Activated T-helper 17 cell treated with anti-CD3 and anti-CD28 coated beads, Interleukin-2, amount 50 U/mL, for 72 hours (primary cell): Measurements from ENCODE around the gene NDUFAF4. TPM values are rescaled to one million over a fixed set of nuclear protein-coding genes. Genes with fewer than 3 reads are reported as not detected.
"Not testable (repeated sequence)": the region's sequence is repeated elsewhere in the genome, so short reads cannot be mapped to it uniquely, and the experiment has no call there.

Experiments
- ATAC-seq: fragments of 150-1000 bp; cut with Tn5 transposase; replicated peaks from 2 replicates; pipeline ENCODE4 v1.10.0; 2021; ENCODE audit warnings: mild to moderate bottlenecking, moderate library complexity
- H3K27ac Mint-ChIP-seq: one replicate; pipeline ENCODE4 v1.8.0; 2022; ENCODE audit warnings: mixed read lengths
- H3K27me3 Mint-ChIP-seq: one replicate; pipeline ENCODE4 v1.8.0; 2022; ENCODE audit warnings: mixed read lengths
- H3K36me3 Mint-ChIP-seq: one replicate; pipeline ENCODE4 v1.8.0; 2022; ENCODE audit warnings: low read depth, mild to moderate bottlenecking, mixed read lengths
- H3K4me1 Mint-ChIP-seq: one replicate; pipeline ENCODE4 v1.8.0; 2022; ENCODE audit warnings: mixed read lengths
- H3K4me3 Mint-ChIP-seq: one replicate; pipeline ENCODE4 v1.8.0; 2022; ENCODE audit warnings: mild to moderate bottlenecking, mixed read lengths
- H3K9me3 Mint-ChIP-seq: one replicate; pipeline ENCODE4 v1.8.0; 2022; ENCODE audit warnings: mixed read lengths
- total RNA-seq, 2 donors: library from RNA; stranded (reverse); gene quantifications; one replicate each; pipeline ENCODE4 v1.2.3, GENCODE V29; 2022

NDUFAF4 gene
- total RNA-seq, 2 donors from 2014 or later: 20.2 to 44.1 TPM

- H3K9me3 Mint-ChIP-seq: no peaks in the 10 kb centered on the region
- peaks cover 10% of the 10 kb centered on the region for H3K4me1 Mint-ChIP-seq
- no peak for ATAC-seq
- peaks cover 25% of the 10 kb centered on the region for H3K27me3 Mint-ChIP-seq
- H3K4me3 Mint-ChIP-seq: no peak overlapping the region
- H3K27ac Mint-ChIP-seq: no peak overlapping the region
- no peaks in the 10 kb centered on the region for H3K36me3 Mint-ChIP-seq
These were observed 19.4 kb upstream of the NDUFAF4 start for GRCh38 chr6:96917098-96917497.

- Mint-ChIP-seq H3K9me3 (no peaks in the 10 kb centered on the region), H3K27ac (no peak overlapping the region)
- ATAC-seq: no peak
These were observed 15.9 kb upstream of the NDUFAF4 start for GRCh38 chr6:96913621-96914020.

DNA sequence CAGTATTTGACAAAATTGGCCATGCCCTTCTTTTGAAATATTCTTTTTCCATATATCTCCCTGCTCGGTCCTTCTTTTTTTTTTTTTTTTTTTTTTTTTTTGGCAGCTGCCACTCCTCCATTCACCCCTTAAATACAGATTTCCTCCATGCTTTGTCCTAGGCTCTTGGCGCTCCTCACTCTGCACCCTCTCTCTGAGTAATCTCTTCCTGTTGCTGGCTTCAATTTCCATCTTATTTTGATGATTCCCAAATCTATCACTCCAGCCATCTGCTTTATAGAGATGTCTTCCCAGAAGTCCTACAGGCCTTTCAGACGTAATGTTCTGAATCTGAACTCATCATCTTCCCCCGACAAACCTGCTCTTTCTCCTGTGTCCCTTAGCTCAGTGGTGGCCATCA is 14.1 kb upstream of the NDUFAF4 start:
- Mint-ChIP-seq H3K27ac (peak overlapping the region; percentile 15), H3K36me3 (no peaks in the 10 kb centered on the region), H3K4me1 (peaks cover 9% of the 10 kb centered on the region), H3K4me3 (no peak overlapping the region), H3K27me3 (peaks cover 47% of the 10 kb centered on the region), H3K9me3 (no peaks in the 10 kb centered on the region)
- ATAC-seq: no peak

More at GRCh38 chr6:96913621-96914020, 15.9 kb upstream of the NDUFAF4 start:
- peaks cover 51% of the 10 kb centered on the region for H3K27me3 Mint-ChIP-seq
- no peaks in the 10 kb centered on the region for H3K36me3 Mint-ChIP-seq
- peaks cover 3% of the 10 kb centered on the region for H3K4me1 Mint-ChIP-seq
- H3K4me3 Mint-ChIP-seq: no peak overlapping the region

- H3K36me3 Mint-ChIP-seq: no peaks in the 10 kb centered on the region
- H3K27me3 Mint-ChIP-seq: peaks cover 49% of the 10 kb centered on the region
- H3K9me3 Mint-ChIP-seq: no peaks in the 10 kb centered on the region
- H3K4me3 Mint-ChIP-seq: no peak overlapping the region
- ATAC-seq: no peak
- peaks cover 13% of the 10 kb centered on the region for H3K4me1 Mint-ChIP-seq
- H3K27ac Mint-ChIP-seq: no peak overlapping the region
These were observed 13.5 kb upstream of the NDUFAF4 start for GRCh38 chr6:96911171-96911570.

GRCh38 chr6:96909811-96910210 is 12.1 kb upstream of the NDUFAF4 start:
- H3K27ac Mint-ChIP-seq: no peak overlapping the region
- H3K4me1 Mint-ChIP-seq: peaks cover 15% of the 10 kb centered on the region
- H3K36me3 Mint-ChIP-seq: no peaks in the 10 kb centered on the region
- H3K9me3 Mint-ChIP-seq: no peaks in the 10 kb centered on the region
- no peak overlapping the region for H3K4me3 Mint-ChIP-seq
- H3K27me3 Mint-ChIP-seq: peaks cover 49% of the 10 kb centered on the region
- ATAC-seq: no peak

- H3K4me1 Mint-ChIP-seq: peaks cover 15% of the 10 kb centered on the region
- H3K36me3 Mint-ChIP-seq: no peaks in the 10 kb centered on the region
- peak; percentile 99 for ATAC-seq
- H3K27ac Mint-ChIP-seq: peak overlapping the region; percentile 23
- H3K9me3 Mint-ChIP-seq: no peaks in the 10 kb centered on the region
- H3K4me3 Mint-ChIP-seq: peak overlapping the region; percentile 27
- H3K27me3 Mint-ChIP-seq: peaks cover 45% of the 10 kb centered on the region
These were observed 9.8 kb upstream of the NDUFAF4 start for GRCh38 chr6:96907498-96907897.

GRCh38 chr6:96900873-96901272 is 3.2 kb upstream of the NDUFAF4 start:
- H3K9me3 Mint-ChIP-seq: no peaks in the 10 kb centered on the region
- peaks cover 15% of the 10 kb centered on the region for H3K4me1 Mint-ChIP-seq
- H3K4me3 Mint-ChIP-seq: no peak overlapping the region
- peaks cover 6% of the 10 kb centered on the region for H3K36me3 Mint-ChIP-seq
- peaks cover 23% of the 10 kb centered on the region for H3K27me3 Mint-ChIP-seq
- ATAC-seq: no peak
- H3K27ac Mint-ChIP-seq: no peak overlapping the region

DNA sequence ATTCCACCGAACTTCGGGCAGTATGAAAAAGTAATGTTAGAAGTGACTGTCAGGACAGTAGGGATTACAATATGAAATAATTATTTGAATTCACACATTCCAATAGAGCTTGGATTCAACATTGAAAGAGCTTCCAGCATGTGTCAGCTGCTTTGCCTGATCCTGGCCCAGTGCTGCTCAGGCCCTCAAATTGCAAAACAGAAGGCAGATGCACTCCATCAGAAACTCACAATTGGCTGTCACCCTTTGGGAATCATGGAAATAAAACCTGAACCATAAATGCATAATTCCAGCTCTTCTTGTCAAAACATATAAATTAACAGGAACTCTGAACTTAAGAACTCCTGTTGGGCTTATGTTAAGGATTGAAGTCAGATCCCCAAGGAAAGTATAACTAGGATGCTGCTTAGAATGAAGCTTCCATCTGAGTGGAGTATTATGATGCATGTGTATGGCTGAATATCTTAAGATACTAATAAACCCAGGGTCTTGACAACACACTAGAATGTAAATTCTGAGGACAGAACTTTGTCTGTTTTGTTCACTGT is 1.8 kb upstream of the NDUFAF4 start:
- Mint-ChIP-seq H3K27ac (no peak overlapping the region), H3K27me3 (peaks cover 18% of the 10 kb centered on the region), H3K4me1 (peaks cover 18% of the 10 kb centered on the region), H3K36me3 (peaks cover 6% of the 10 kb centered on the region), H3K4me3 (no peak overlapping the region), H3K9me3 (no peaks in the 10 kb centered on the region)
- ATAC-seq: no peak

DNA sequence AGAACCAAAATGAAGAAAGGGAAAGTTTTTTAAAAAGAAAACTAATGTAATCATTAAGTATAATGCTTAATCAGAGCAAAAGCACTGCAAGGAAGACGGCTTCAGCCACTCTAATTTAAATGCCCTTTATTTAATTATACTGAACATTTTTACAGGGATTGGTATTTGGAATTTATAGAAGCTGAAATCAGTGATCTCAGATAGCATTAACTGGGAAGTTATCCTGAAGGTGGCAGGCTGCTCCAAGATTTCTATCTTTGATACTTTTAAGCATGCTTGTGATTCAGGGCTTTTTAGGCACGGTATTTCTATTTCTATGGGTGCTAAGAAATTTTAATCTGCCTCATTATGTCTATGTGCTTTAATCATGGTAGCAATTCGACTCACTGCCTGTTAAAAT is 1.3 kb upstream of the NDUFAF4 start:
- Mint-ChIP-seq H3K36me3 (peaks cover 6% of the 10 kb centered on the region), H3K4me1 (peaks cover 18% of the 10 kb centered on the region), H3K4me3 (no peak overlapping the region), H3K27me3 (peaks cover 18% of the 10 kb centered on the region), H3K9me3 (no peaks in the 10 kb centered on the region), H3K27ac (no peak overlapping the region)
- ATAC-seq: no peak

DNA sequence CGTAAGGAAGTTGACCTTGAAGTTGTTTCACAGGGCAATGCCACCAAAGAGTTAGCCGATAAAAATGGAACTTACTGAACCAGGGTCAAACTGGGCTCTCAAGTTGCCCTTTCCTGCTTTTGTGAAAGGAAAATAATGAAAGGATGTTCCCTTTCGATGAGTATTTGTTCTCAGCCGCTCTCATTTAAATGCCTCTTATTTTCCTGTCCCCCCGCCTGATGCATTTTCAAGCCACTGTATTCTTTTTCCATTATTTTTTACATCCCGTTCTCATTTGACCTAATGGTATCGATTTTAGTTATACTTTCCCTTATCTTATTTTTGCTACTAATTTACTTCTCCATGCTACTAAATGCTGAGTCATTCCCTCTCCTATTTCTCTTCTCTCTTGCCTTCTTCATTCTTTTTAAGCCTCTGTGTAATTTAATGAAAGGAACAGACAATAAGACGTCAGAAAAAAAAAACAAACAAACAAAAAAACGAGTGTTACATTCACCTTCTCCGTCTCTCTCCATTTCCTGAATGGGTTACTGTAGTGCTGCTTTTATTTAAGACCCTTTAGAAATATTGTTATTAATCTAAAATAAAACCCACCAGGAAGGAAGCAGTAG is 655 bp upstream of the NDUFAF4 start:
- Mint-ChIP-seq H3K9me3 (no peaks in the 10 kb centered on the region), H3K4me3 (peak overlapping the region; percentile 86), H3K27me3 (peaks cover 16% of the 10 kb centered on the region), H3K36me3 (peaks cover 6% of the 10 kb centered on the region), H3K4me1 (peaks cover 18% of the 10 kb centered on the region), H3K27ac (peak overlapping the region; percentile 82)
- peak; percentile 1 for ATAC-seq

GRCh38 chr6:96889146-96889545 is 8.5 kb downstream of the NDUFAF4 start:
- Mint-ChIP-seq H3K9me3 (no peaks in the 10 kb centered on the region), H3K4me3 (no peak overlapping the region), H3K27ac (no peak overlapping the region), H3K36me3 (no peaks in the 10 kb centered on the region), H3K4me1 (peaks cover 5% of the 10 kb centered on the region), H3K27me3 (no peaks in the 10 kb centered on the region)
- ATAC-seq: no peak

- ATAC-seq: no peak
- H3K27ac Mint-ChIP-seq: no peak overlapping the region
- H3K27me3 Mint-ChIP-seq: no peaks in the 10 kb centered on the region
- H3K4me1 Mint-ChIP-seq: peaks cover 5% of the 10 kb centered on the region
- H3K9me3 Mint-ChIP-seq: no peaks in the 10 kb centered on the region
- H3K36me3 Mint-ChIP-seq: no peaks in the 10 kb centered on the region
- no peak overlapping the region for H3K4me3 Mint-ChIP-seq
These were observed 8.9 kb downstream of the NDUFAF4 start for GRCh38 chr6:96888745-96889144.

DNA sequence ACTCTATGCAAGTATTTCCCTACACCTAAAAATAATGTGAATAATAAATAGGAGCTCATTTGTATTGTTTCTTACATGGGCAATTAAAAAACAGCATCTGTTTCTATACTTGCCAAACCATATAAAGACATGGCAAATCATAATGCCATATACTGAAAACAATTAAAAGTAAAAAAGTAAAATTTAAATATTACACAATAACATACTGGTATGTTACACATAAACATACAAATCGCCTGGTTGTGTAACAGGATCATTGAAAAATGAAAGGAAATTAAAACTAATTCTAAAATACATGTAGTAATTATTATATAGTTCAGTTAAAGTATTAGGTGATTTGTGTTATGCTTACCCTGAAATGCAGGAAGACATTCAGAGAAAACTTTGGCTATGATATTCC is 11.2 kb downstream of the NDUFAF4 start:
- peaks cover 5% of the 10 kb centered on the region for H3K4me1 Mint-ChIP-seq
- no peaks in the 10 kb centered on the region for H3K27me3 Mint-ChIP-seq
- H3K27ac Mint-ChIP-seq: no peak overlapping the region
- ATAC-seq: no peak
- no peak overlapping the region for H3K4me3 Mint-ChIP-seq
- no peaks in the 10 kb centered on the region for H3K36me3 Mint-ChIP-seq
- H3K9me3 Mint-ChIP-seq: no peaks in the 10 kb centered on the region

DNA sequence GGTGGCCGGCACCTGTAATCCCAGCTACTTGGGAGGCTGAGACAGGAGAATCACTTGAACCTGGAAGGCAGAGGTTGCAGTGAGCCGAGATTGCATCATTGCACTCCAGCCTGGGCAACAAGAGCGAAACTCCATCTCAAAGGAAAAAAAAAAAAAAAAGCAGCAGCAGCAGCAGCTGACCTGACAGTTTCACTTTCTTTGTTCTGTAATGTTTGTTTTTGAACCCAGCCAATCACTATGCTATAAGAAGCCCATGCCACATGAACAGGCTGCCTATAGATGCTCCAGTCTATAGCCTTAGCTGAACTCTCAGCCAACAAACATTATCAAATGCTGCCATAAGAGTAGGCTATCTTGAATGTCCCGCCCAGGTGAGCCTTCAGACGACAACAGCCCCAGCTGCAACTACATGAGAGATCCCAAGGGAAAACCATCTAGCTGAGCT is 12.5 kb downstream of the NDUFAF4 start:
- H3K4me1 Mint-ChIP-seq, H3K9me3 Mint-ChIP-seq, H3K36me3 Mint-ChIP-seq, H3K27me3 Mint-ChIP-seq: not testable (repeated sequence)
- H3K4me3 Mint-ChIP-seq: peak overlapping the region; percentile 74
- peak overlapping the region; percentile 71 for H3K27ac Mint-ChIP-seq
- ATAC-seq: peak; percentile 70

DNA sequence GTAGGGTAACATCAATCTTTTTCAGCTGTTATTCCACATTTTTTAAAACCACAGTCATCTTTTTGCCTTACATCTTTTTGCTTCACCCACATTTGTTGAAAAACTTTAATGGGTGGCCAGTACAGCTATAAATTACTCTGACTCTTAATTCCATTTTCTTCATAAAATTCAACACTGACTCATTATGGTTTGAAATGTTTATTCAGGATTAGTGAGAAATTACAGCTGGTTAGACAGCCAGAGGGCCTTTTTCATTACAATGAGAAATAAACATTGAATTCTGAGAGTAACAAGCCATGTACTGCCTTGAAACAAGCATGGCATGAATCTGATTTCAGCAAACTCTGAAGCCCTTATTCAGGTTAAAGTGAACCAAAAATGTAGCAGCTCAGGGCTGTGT is 19.5 kb downstream of the NDUFAF4 start:
- Mint-ChIP-seq H3K9me3 (no peaks in the 10 kb centered on the region), H3K4me3 (no peak overlapping the region), H3K4me1 (no peaks in the 10 kb centered on the region)

More for the DNA sequence above, 19.5 kb downstream of the NDUFAF4 start:
- H3K36me3 Mint-ChIP-seq: no peaks in the 10 kb centered on the region
- no peak overlapping the region for H3K27ac Mint-ChIP-seq
- no peaks in the 10 kb centered on the region for H3K27me3 Mint-ChIP-seq
- no peak for ATAC-seq
